ENCODE results near the gene USP32.
"Not testable (repeated sequence)": the region's sequence is repeated elsewhere in the genome, so short reads cannot be mapped to it uniquely, and the experiment has no call there.

Gene USP32

DNA sequence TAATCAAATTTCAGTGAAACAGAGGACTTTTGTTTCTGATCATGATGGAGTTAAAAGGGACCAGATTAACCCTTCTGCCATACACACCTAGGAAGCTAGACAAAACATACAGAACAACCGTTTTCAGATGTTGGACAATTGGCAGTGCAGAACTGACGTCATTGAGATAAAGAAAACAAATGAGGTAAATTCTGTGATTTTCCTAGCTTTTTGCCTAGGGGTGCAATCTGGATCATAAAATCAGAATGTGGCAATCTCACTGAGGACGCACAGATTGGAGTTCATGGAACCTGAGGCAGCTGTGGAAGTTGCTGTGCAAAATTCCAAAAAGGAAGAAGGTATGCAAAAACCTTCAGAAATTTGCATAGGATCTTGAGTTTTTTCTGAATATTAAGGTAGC, 15.0 kb upstream of the USP32 start:
- DNase-seq, result no peak

GRCh38 chr17:60403962-60404361, 12.0 kb upstream of the USP32 start:
- no peak for DNase-seq

GRCh38 chr17:60403523-60403810, 11.5 kb upstream of the USP32 start:
- DNase-seq, result no peak

- DNase-seq, result no peak
Measured at GRCh38 chr17:60401819-60402218, 9.9 kb upstream of the USP32 start.

DNA sequence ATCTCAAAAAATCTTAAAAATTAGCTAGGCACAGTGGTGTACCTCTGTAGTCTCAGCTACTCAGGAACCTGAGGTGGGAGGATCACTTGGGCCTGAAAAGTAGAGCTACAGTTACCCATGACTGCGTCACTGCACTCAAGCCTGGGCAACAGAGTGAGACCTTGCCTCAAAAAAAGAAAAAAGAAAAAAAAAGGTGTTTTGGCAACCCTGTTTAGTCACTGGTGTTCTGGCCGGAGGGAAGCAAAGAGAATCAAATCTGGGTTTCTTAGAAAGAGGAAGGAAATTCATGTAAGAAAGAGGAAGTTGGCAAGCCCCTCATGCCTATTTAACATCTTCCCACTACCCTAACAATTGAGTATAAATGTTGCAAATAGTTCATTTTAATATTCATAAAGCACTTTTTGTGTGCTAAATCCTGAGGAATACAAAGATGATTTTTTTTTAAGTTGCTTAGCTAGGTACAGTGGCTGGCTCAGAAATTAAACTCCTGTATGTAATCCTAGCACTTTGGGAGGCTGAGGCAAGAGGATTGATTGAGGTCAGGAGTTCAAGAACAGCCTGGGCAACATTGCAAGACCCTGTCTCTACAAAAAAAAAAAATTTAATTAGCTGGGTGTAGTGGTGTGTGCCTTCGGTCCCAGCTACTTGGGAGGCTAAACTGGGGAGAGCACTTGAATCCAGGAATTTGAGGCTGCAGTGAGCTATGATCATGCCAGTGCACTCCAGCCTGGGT, 6.5 kb upstream of the USP32 start:
- DNase-seq, result no peak

DNA sequence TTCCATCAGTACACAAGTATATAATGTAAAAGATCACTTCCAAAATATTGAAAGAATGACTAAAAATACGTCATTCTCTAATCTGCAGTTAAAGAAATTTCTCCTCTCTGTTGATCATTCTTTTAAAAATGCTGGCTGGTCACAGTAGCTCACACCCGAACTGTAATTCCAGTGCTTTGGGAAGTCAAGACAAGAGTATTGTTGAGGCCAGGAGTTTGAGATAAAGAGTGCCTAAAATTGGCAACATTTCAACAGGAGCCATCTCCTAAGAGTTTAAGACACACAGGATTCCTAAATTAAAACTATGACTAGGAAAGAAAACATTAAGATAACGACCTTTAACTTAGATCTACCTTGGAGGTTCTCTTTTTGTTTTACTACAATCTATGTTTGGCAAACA, 4.5 kb upstream of the USP32 start:
- DNase-seq, result no peak

DNA sequence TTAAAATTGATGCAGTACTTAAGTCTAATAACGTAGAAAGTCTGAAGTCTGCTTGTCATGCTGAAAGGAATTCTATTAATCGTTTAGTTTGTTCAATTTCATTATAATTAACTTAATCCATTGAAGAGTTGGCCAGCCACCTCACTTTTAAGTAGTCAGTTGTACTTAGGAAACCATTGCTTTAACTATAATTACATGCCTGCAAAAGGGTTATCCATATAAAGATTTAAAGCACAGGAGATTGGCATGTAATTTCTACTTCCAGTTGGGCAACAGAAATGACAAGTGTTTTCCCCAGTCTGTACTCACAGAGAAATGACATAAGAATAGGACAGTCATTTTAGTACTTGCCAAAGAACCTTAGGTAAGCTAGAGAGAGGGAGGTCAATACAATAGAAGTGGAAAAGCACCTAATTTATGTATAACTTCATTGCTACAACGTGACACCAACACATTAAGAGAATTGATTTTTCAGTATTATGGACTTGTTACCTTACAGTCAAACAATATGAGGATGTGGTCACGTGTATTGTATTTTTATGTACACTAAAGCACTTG, 3.7 kb upstream of the USP32 start:
- DNase-seq, result no peak

- no peak for DNase-seq
Measured at GRCh38 chr17:60393840-60394723, 2.1 kb upstream of the USP32 start.

GRCh38 chr17:60392845-60393702, 1.1 kb upstream of the USP32 start:
- DNase-seq, result no peak

GRCh38 chr17:60391471-60392041, 377 bp downstream of the USP32 start:
- DNase-seq, result no peak

- DNase-seq, result no peak
Measured at GRCh38 chr17:60390925-60391470, 935 bp downstream of the USP32 start.

GRCh38 chr17:60390186-60390585, 1.7 kb downstream of the USP32 start:
- DNase-seq, result no peak

- DNase-seq, result no peak
Measured at GRCh38 chr17:60388742-60389141, 3.2 kb downstream of the USP32 start.

DNA sequence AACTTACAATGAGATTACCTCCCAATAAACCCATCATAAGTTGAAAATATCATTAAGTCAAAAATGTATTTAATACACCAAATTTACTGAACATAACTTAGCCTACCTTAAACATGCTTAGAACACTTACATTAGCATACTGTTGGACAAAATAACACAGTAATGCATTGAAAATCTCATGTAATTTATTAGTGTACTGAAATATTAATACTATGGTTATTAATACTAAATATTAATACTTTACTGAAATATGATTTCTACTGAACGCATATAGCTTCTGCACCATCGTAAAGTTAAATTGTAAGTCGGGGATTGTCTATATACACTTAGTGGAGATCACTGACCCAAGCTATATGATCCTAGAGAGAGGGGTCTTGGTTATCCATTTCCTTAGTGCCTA, 4.3 kb downstream of the USP32 start:
- DNase-seq, result no peak

DNA sequence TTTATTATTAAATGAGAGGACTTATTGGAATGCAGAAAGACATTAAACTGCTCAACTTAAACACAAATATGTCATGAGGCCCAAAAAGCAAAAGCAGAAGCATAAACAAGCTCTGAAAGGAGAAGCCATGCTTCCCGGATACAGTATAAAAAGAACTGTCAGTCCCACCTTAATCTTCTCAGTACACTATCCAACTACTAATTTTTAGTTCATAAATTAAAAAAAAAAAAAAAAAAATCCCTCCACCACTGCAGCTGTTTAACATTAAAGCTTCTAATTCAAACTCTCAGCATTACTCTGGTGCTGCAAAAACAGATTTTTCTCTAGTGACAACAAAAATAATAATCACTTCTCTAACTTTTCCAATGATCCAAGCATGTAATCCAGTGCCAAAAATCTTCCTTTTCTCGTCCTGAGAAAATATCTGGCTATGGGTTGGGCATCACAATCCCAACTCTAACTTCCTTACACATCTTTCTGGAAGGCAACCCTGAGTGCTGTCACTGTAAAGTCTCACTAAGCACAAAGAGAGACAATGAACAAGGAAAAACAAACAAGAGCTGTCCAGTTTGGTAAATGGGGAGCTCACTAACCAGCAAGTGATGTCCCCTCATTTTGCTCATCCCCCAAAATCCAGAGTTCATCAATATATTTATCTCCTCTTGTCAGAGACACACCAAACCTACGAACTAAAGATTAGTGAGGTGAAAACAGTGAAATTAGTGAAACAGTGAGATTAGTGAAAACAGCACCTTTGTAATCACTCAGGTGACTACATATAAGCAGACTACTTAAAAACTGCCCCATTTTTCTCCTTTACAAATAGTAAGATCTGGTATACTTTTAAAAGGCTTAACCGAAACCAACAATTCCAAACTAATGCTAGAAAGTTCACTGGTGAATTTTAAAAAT, 5.5 kb downstream of the USP32 start:
- no peak for DNase-seq

- DNase-seq, result not testable (repeated sequence)
Measured at GRCh38 chr17:60384921-60385320, 7.0 kb downstream of the USP32 start.

- no peak for DNase-seq
Measured at GRCh38 chr17:60383379-60383778, 8.6 kb downstream of the USP32 start.

DNA sequence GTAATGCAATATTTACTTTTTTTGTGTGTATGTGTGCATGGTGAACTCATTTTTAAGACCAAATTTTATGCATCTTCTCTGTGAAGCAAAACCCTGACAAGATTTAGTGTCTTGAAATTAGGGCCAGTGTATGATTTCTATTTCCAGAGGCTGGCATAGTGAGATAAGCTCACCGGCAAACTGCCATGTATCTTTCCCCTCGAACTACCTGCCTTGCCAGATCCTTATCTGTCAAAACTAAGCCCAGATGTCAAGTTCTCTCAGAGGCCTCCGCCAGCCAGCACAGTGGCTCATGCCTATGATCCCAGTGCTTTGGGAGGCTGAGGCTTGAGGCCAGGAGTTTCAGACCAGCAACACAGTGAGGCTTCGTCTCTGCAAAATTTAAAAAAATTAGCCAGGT, 10.0 kb downstream of the USP32 start:
- no peak for DNase-seq

- not testable (repeated sequence) for DNase-seq
Measured at GRCh38 chr17:60379461-60379860, 12.5 kb downstream of the USP32 start.

GRCh38 chr17:60378187-60378586, 13.7 kb downstream of the USP32 start:
- not testable (repeated sequence) for DNase-seq

DNA sequence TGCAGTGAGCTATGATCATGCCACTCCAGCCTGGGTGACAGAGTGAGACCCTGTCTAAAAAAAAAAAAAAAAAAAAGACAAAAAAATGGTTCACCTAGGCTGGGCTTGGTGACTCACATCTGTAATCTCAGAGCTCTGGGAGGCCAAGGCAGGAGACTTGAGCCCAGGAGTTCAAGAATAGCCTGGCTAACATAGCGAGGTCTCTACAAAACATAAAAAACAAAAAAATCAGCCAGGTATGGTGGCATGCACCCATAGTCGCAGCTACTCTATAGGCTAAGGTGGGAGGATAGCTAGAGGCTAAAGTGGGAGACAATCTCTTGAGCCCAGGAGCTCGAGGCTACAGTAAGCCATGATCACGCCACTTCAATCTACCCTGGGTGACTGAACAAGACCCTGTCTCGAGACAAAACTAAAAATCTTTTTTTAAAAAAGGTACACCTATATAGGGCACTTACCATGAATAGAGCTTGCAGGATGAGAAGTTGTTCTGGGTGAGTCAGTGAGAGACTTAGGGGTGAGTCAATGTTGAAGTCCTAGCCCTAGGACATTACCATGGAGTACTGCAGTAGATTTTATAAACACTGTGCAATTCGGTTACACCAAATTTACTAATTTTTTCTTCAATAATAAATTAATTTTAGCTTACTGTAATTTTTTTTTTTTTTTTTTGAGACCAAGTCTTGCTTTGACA, 19.0 kb downstream of the USP32 start:
- no peak for DNase-seq

Data from effector CD4-positive, alpha-beta T cell (primary cell).